ENCODE results near the gene WIPI1.

WIPI1 gene

DNA sequence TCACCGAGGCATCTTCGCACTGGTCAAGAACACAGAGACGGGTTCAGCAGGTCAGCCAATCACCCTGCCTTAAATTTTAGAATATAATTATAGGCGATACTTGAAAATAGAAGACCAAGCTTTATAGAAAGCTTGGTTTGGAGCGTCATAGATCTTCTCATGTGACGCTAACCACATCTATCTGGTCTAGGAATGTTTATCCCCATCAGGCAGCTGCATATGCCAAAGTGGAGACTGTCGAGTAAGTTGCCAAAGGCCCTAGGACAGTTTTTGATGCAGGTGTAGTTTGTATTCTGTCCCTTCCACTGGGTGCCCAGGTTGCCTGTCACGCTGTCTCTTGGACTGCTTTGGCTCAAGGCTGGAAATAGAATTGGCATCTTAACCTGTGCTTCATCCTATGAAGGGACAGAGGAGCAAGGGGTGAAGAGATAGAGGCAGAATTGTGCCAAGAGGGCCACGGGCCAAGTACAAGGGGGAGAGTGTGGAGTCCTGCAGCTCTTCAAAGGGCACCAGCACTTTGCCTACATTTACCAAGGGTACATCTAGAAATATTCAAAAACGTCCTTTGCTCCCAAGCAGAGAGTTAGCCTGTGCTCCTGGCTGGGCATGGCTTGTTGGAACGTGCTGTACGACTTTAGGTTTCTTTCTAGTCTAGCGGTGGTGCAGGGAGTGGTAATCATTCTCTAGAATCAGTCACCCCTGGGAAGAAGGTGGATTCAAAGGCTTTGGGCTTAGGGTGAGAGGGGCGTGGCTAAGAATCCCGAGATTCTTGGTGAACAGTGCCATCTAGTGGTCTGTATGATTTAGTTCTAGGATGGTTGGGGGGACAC is 5.3 kb upstream of the WIPI1 start:
- peak; percentile 86 for DNase-seq (ENCODE audit: low read depth)
- TF ChIP-seq, protein P1, sequence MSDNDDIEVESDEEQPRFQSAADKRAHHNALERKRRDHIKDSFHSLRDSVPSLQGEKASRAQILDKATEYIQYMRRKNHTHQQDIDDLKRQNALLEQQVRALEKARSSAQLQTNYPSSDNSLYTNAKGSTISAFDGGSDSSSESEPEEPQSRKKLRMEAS (IDR thresholded peaks at IDR 0.05; ENCODE audit: low read depth, low read length): no peak
- TF ChIP-seq MYC (IDR thresholded peaks at IDR 0.05; ENCODE audit: low read depth, low read length) (no peak), POLR2A (IDR thresholded peaks at IDR 0.05; ENCODE audit: extremely low read depth, insufficient read length) (no peak)
- TF ChIP-seq, protein P2, sequence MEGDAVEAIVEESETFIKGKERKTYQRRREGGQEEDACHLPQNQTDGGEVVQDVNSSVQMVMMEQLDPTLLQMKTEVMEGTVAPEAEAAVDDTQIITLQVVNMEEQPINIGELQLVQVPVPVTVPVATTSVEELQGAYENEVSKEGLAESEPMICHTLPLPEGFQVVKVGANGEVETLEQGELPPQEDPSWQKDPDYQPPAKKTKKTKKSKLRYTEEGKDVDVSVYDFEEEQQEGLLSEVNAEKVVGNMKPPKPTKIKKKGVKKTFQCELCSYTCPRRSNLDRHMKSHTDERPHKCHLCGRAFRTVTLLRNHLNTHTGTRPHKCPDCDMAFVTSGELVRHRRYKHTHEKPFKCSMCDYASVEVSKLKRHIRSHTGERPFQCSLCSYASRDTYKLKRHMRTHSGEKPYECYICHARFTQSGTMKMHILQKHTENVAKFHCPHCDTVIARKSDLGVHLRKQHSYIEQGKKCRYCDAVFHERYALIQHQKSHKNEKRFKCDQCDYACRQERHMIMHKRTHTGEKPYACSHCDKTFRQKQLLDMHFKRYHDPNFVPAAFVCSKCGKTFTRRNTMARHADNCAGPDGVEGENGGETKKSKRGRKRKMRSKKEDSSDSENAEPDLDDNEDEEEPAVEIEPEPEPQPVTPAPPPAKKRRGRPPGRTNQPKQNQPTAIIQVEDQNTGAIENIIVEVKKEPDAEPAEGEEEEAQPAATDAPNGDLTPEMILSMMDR (IDR thresholded peaks at IDR 0.05; ENCODE audit: low read depth, low read length): peak; percentile 23
- no peak overlapping the region for H3K4me3 ChIP-seq (ENCODE audit: low read depth, low read length)

DNA sequence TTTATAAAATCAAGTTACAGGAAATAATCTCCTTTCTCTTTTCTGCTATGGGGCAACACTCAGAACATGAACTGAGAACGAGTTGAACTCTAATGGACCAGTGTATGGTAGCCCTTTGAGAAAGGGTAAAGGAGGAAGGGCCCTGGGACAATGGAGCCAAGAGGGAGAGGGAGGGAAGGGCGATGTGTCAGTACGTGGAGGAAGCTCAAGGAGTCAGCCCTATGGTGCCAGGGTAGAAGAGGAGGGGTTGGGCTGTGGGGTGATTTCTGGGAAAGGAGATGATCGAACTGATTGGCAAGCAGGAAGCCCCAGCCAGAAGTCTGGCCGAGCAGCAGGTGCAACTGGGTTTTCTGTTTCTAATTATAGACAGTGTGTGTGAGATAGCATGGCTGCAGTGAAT is 4.3 kb upstream of the WIPI1 start:
- no peak for TF ChIP-seq MYC (IDR thresholded peaks at IDR 0.05; ENCODE audit: low read depth, low read length)
- TF ChIP-seq, protein P2 (IDR thresholded peaks at IDR 0.05; ENCODE audit: low read depth, low read length): no peak
- TF ChIP-seq, protein P1 (IDR thresholded peaks at IDR 0.05; ENCODE audit: low read depth, low read length): no peak
- TF ChIP-seq POLR2A (IDR thresholded peaks at IDR 0.05; ENCODE audit: extremely low read depth, insufficient read length): no peak
- no peak for DNase-seq (ENCODE audit: low read depth)
- H3K4me3 ChIP-seq (ENCODE audit: low read depth, low read length): no peak overlapping the region

DNA sequence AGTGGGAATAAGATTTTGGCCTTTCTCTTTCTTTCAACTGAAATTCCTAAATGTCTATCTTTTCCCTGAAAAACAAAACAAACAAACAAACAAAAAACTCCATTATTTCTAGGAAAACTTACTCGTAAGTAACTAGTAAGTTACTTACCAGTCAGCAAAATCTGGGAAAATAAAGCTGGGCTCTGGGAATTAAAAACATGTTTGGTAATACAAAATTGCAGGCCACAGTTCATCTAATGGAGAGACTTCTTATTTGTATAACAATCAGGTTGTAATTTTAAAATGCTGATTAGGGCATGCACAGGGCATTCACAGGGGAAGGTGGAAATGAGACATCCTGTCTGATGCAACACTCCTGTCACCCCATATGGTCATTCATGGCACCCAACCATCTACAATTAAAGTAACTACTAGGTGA is 3.8 kb upstream of the WIPI1 start:
- TF ChIP-seq, protein P1 (IDR thresholded peaks at IDR 0.05; ENCODE audit: low read depth, low read length): no peak
- TF ChIP-seq MYC (IDR thresholded peaks at IDR 0.05; ENCODE audit: low read depth, low read length) (no peak), POLR2A (IDR thresholded peaks at IDR 0.05; ENCODE audit: extremely low read depth, insufficient read length) (no peak)
- TF ChIP-seq, protein P2 (IDR thresholded peaks at IDR 0.05; ENCODE audit: low read depth, low read length): no peak
- peak; percentile 46 for DNase-seq (ENCODE audit: low read depth)
- H3K4me3 ChIP-seq (ENCODE audit: low read depth, low read length): no peak overlapping the region

DNA sequence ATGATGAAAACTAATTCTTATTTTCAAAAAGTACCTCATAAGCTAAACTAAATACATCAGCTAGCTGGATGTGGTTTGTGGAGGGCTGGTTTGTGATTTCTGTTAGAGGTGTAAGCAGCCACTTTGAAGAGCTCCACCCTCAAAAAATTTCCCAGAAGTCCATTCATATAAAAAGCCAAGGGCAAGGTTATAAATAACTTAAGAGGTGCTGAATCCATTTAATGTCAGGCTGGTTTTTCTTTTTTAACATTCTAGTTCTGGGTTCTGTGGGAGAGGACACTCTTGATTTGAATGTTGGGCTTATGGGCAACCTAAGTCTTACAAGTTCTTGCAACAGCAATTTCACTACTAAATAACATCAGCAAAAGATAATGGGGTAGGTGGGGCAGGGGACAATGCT is 3.4 kb upstream of the WIPI1 start:
- no peak for DNase-seq (ENCODE audit: low read depth)
- no peak overlapping the region for H3K4me3 ChIP-seq (ENCODE audit: low read depth, low read length)
- TF ChIP-seq POLR2A (IDR thresholded peaks at IDR 0.05; ENCODE audit: extremely low read depth, insufficient read length) (no peak), MYC (IDR thresholded peaks at IDR 0.05; ENCODE audit: low read depth, low read length) (no peak)
- TF ChIP-seq, protein P1 (IDR thresholded peaks at IDR 0.05; ENCODE audit: low read depth, low read length): no peak
- TF ChIP-seq, protein P2 (IDR thresholded peaks at IDR 0.05; ENCODE audit: low read depth, low read length): no peak

DNA sequence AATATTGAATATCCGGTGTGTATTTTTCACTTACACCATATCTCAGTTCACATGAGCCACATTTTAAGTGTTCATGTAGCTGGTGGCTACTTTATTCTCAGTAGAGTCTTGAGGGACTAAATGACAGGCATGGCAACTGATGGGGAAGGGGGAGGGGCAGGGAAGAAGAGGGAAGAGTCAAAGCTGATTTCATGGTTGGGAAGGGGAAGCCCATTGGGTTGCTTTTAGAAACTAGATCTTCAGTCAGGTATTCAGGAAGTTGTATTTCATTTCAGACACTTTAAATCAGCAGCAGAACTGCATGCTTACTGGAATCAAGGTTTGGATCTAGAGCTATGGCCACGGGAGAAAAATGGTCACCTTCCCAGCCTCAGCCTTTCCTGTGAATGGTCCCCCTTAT is 2.9 kb upstream of the WIPI1 start:
- TF ChIP-seq POLR2A (IDR thresholded peaks at IDR 0.05; ENCODE audit: extremely low read depth, insufficient read length) (no peak), MYC (IDR thresholded peaks at IDR 0.05; ENCODE audit: low read depth, low read length) (no peak)
- TF ChIP-seq, protein P1 (IDR thresholded peaks at IDR 0.05; ENCODE audit: low read depth, low read length): no peak
- TF ChIP-seq, protein P2 (IDR thresholded peaks at IDR 0.05; ENCODE audit: low read depth, low read length): no peak
- H3K4me3 ChIP-seq (ENCODE audit: low read depth, low read length): no peak overlapping the region
- no peak for DNase-seq (ENCODE audit: low read depth)

Measured in NB4 (cell line).